SU-DHL-6 (cell line): Measurements from ENCODE around the gene IFT52.

Experiments used
- H2AFZ ChIP-seq: fragments of 200-600 bp; sonication (generic); 2 replicates; pipeline ENCODE4 v1.6.1; 2014; ENCODE audit warnings: low read depth, mild to moderate bottlenecking, moderate library complexity, mixed read lengths, antibody characterized with exemption, low read length; ENCODE audit not compliant: severe bottlenecking
- H3F3A ChIP-seq: fragments of 200-600 bp; shearing (Covaris generic); 2 replicates; pipeline ENCODE4 v1.6.0; 2016; ENCODE audit warnings: antibody characterized with exemption, mild to moderate bottlenecking; ENCODE audit not compliant: insufficient read depth
- H3K27ac ChIP-seq: fragments of 200-600 bp; sonication (generic); 2 replicates; pipeline ENCODE4 v1.5.1; 2016; ENCODE audit warnings: low read depth, mild to moderate bottlenecking, low read length, moderate library complexity, mixed read lengths
- H3K27me3 ChIP-seq: fragments of 200-600 bp; sonication (generic), shearing (Covaris generic); 2 replicates; pipeline ENCODE4 v1.6.0; 2014; ENCODE audit warnings: mild to moderate bottlenecking, low read length
- H3K36me3 ChIP-seq: fragments of 200-600 bp; sonication (generic); 2 replicates; pipeline ENCODE4 v1.6.1; 2014; ENCODE audit warnings: mild to moderate bottlenecking, low read length, mixed read lengths
- H3K4me2 ChIP-seq: fragments of 300-600, 200-600 bp; shearing (Covaris generic), sonication (generic); 2 replicates; pipeline ENCODE4 v1.6.0; 2014; ENCODE audit warnings: low read length, low read depth, mild to moderate bottlenecking; ENCODE audit not compliant: poor library complexity, severe bottlenecking
- H3K4me3 ChIP-seq: fragments of 200-600 bp; sonication (generic); 2 replicates; pipeline ENCODE4 v1.5.1; 2014; ENCODE audit warnings: antibody characterized with exemption, low read length, mild to moderate bottlenecking, mixed read lengths; ENCODE audit not compliant: insufficient read depth, poor library complexity, severe bottlenecking
- H3K79me2 ChIP-seq: fragments of 200-600 bp; sonication (generic); 2 replicates; pipeline ENCODE4 v1.6.1; 2014; ENCODE audit warnings: mild to moderate bottlenecking, low read length, moderate library complexity; ENCODE audit not compliant: insufficient read depth
- H3K9ac ChIP-seq: fragments of 200-600 bp; sonication (generic); 2 replicates; pipeline ENCODE4 v1.7.0; 2014; ENCODE audit warnings: mild to moderate bottlenecking, low read length
- H3K9me2 ChIP-seq: fragments of 200-600 bp; sonication (generic); replicated peaks from 2 replicates; pipeline ENCODE4 v1.6.1; 2014; ENCODE audit warnings: low read length; ENCODE audit not compliant: insufficient read depth
- H3K9me3 ChIP-seq: fragments of 200-600 bp; sonication (generic); 2 replicates; pipeline ENCODE4 v1.6.1; 2014; ENCODE audit warnings: low read length, mixed read lengths; ENCODE audit not compliant: insufficient read depth
- H4K20me1 ChIP-seq: fragments of 200-600 bp; sonication (generic); 2 replicates; pipeline ENCODE4 v1.6.1; 2014; ENCODE audit warnings: low read depth, mild to moderate bottlenecking, antibody characterized with exemption, low read length, moderate library complexity, mixed read lengths
- CTCF ChIP-seq: fragments of 200-600 bp; sonication (generic); IDR thresholded peaks from one replicate; pipeline ENCODE4 v1.5.1; 2017; ENCODE audit warnings: antibody characterized with exemption, mild to moderate bottlenecking, low read length, moderate library complexity; ENCODE audit not compliant: insufficient read depth, poor library complexity, severe bottlenecking
- EZH2phosphoT487 ChIP-seq: fragments of 200-600 bp; sonication (generic), shearing (Covaris generic); conservative IDR thresholded peaks from 2 replicates; pipeline ENCODE4 v1.6.1; 2018; ENCODE audit warnings: mild to moderate bottlenecking, antibody characterized with exemption, low read length, moderate library complexity, mixed read lengths

Gene IFT52

GRCh38 chr20:43565758-43566104 lies 25.0 kb upstream of the IFT52 start:
- Histone ChIP-seq H2AFZ (no peak overlapping the region), H3K4me2 (no peak overlapping the region), H3K9me2 (no peaks in the 10 kb centered on the region), H3K4me3 (no peak overlapping the region), H3K79me2 (no peaks in the 10 kb centered on the region), H4K20me1 (no peaks in the 10 kb centered on the region), H3K27ac (no peak overlapping the region), H3K36me3 (no peaks in the 10 kb centered on the region), H3F3A (no peaks in the 10 kb centered on the region), H3K9ac (no peak overlapping the region), H3K27me3 (no peaks in the 10 kb centered on the region), H3K9me3 (no peaks in the 10 kb centered on the region)
- TF ChIP-seq EZH2phosphoT487 (no peak), CTCF (no peak)

DNA sequence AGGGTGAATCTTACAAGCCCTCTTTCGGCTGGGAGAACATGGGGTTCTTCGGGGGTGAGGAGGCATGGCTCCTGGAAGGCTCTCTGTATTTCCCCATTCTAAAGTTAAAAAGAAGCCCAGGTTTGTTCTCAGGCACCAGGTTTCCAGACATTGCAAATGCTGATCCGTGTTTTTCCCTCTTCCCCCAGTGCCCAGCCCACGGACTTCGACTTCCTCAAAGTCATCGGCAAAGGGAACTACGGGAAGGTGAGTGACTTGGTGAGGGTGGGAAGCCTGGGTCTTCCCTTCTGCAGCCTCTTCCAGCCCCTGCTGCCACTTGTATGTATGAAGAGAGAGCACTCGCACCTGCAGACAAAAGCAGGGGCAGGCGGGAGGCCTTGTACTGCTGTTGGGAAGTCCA lies 23.3 kb upstream of the IFT52 start:
- H3K36me3 ChIP-seq, result no peaks in the 10 kb centered on the region
- no peaks in the 10 kb centered on the region for H3K79me2 ChIP-seq
- no peaks in the 10 kb centered on the region for H4K20me1 ChIP-seq
- no peak overlapping the region for H3K27ac ChIP-seq
- no peak overlapping the region for H2AFZ ChIP-seq
- H3K9ac ChIP-seq, result no peak overlapping the region
- no peaks in the 10 kb centered on the region for H3K27me3 ChIP-seq
- no peak overlapping the region for H3K4me2 ChIP-seq
- H3K9me3 ChIP-seq, result no peaks in the 10 kb centered on the region
- TF ChIP-seq CTCF, result no peak
- TF ChIP-seq EZH2phosphoT487, result no peak
- no peak overlapping the region for H3K4me3 ChIP-seq
- H3K9me2 ChIP-seq, result no peaks in the 10 kb centered on the region
- no peaks in the 10 kb centered on the region for H3F3A ChIP-seq

DNA sequence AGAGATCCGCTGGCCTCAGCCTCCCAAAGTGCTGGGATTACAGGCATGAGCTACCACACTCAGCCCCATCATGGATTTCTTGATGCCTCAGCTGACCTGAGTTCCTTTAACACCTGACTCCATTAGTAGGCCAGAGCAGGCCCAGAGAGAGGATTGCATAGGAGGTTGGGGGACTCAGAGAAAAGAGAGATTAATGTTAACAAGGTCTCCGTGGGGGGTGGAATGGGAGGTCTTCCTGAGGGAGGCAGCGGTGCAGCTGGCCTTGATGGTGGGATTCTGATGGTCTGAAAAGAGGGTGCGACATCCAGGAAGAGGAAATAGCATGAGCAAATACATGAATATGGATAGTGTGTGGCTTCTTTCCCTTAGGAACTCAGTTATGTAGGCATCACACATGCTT lies 22.0 kb upstream of the IFT52 start:
- H3K27me3 ChIP-seq, result no peaks in the 10 kb centered on the region
- H3K4me3 ChIP-seq, result no peak overlapping the region
- no peak overlapping the region for H3K9ac ChIP-seq
- TF ChIP-seq EZH2phosphoT487 (no peak), CTCF (no peak)
- H3K9me3 ChIP-seq, result no peaks in the 10 kb centered on the region
- H3K4me2 ChIP-seq, result no peak overlapping the region
- no peaks in the 10 kb centered on the region for H3K36me3 ChIP-seq
- H3K79me2 ChIP-seq, result no peaks in the 10 kb centered on the region
- no peak overlapping the region for H2AFZ ChIP-seq
- no peaks in the 10 kb centered on the region for H3F3A ChIP-seq
- no peak overlapping the region for H3K27ac ChIP-seq
- no peaks in the 10 kb centered on the region for H3K9me2 ChIP-seq
- no peaks in the 10 kb centered on the region for H4K20me1 ChIP-seq

- H4K20me1 ChIP-seq, result no peaks in the 10 kb centered on the region
- no peak overlapping the region for H3K4me3 ChIP-seq
- no peaks in the 10 kb centered on the region for H3K9me3 ChIP-seq
- no peaks in the 10 kb centered on the region for H3F3A ChIP-seq
- no peaks in the 10 kb centered on the region for H3K36me3 ChIP-seq
- TF ChIP-seq EZH2phosphoT487 (no peak), CTCF (no peak)
- no peak overlapping the region for H3K27ac ChIP-seq
- H3K9ac ChIP-seq, result no peak overlapping the region
- no peaks in the 10 kb centered on the region for H3K79me2 ChIP-seq
- no peak overlapping the region for H3K4me2 ChIP-seq
- H3K27me3 ChIP-seq, result no peaks in the 10 kb centered on the region
- no peak overlapping the region for H2AFZ ChIP-seq
- H3K9me2 ChIP-seq, result no peaks in the 10 kb centered on the region
Measured at GRCh38 chr20:43569282-43569681, 21.5 kb upstream of the IFT52 start.
